PC-9 (cell line): Measurements from ENCODE around the gene TMEM273.

Source experiments
- EZH2 ChIP-seq: fragments of 200-600 bp; sonication (generic); IDR thresholded peaks from 2 replicates; pipeline ENCODE4 v1.8.0; 2017; ENCODE audit warnings: antibody characterized with exemption, low read depth
- TF ChIP-seq, protein P1 (sequence below): fragments of 200-600 bp; sonication (generic); conservative IDR thresholded peaks from 2 replicates; pipeline ENCODE4 v1.6.1; 2017; ENCODE audit warnings: mixed run types, antibody characterized with exemption, mild to moderate bottlenecking, moderate library complexity

DNA sequence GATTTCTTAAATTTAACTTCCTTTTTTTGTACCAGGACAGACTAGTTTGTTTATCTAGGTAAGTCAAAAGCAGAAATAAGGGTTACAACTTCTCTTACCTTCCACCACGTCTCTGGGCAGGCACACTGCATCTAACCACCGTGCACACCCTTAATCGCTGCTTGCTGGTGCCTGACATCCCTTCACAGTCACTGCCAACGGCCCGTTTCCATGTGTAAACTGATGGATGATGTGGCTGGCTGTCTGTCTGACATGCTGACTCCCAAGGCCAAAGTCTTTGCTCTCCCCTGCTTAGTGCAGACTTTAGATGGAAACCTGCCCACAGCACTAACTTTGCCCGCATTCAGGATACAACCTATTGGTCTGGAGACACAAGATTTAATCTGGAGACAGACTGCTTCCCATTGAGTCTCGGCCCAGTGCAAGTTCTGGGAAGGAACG, 1.1 kb downstream of the TMEM273 start:
- TF ChIP-seq, protein P1, sequence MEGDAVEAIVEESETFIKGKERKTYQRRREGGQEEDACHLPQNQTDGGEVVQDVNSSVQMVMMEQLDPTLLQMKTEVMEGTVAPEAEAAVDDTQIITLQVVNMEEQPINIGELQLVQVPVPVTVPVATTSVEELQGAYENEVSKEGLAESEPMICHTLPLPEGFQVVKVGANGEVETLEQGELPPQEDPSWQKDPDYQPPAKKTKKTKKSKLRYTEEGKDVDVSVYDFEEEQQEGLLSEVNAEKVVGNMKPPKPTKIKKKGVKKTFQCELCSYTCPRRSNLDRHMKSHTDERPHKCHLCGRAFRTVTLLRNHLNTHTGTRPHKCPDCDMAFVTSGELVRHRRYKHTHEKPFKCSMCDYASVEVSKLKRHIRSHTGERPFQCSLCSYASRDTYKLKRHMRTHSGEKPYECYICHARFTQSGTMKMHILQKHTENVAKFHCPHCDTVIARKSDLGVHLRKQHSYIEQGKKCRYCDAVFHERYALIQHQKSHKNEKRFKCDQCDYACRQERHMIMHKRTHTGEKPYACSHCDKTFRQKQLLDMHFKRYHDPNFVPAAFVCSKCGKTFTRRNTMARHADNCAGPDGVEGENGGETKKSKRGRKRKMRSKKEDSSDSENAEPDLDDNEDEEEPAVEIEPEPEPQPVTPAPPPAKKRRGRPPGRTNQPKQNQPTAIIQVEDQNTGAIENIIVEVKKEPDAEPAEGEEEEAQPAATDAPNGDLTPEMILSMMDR: no peak
- no peak for TF ChIP-seq EZH2
